Subcutaneous abdominal adipose tissue (tissue), 5 donors: ENCODE data around the gene SP3.

Experiments used
- H3K27ac ChIP-seq: one replicate; pipeline ENCODE4 v1.7.0; 2013; ENCODE audit warnings: low read depth, mild to moderate bottlenecking, inconsistent platforms, low read length, moderate library complexity
- H3K27me3 ChIP-seq, 5 donors: one replicate each; pipeline ENCODE4 v1.7.0; 2013; ENCODE audit warnings: low read length in 5 of 5, inconsistent platforms in 1 of 5; ENCODE audit not compliant: control insufficient read depth in 5 of 5, insufficient read depth in 4 of 5
- H3K36me3 ChIP-seq, 5 donors: one replicate each; pipeline ENCODE4 v1.7.0; 2013; ENCODE audit warnings: low read length in 5 of 5; ENCODE audit not compliant: control insufficient read depth in 5 of 5, insufficient read depth in 5 of 5
- H3K4me1 ChIP-seq, 5 donors: one replicate each; pipeline ENCODE4 v1.7.0; 2013; ENCODE audit warnings: low read length in 5 of 5, mild to moderate bottlenecking in 3 of 5, moderate library complexity in 1 of 5; ENCODE audit not compliant: control insufficient read depth in 5 of 5, insufficient read depth in 5 of 5
- H3K4me3 ChIP-seq, 5 donors: one replicate each; pipeline ENCODE4 v1.7.0; 2013; ENCODE audit warnings: low read length in 5 of 5, low read depth in 1 of 5
- H3K9ac ChIP-seq, 5 donors: one replicate each; pipeline ENCODE4 v1.7.0; 2013; ENCODE audit warnings: low read length in 5 of 5, mild to moderate bottlenecking in 4 of 5, moderate library complexity in 3 of 5
- H3K9me3 ChIP-seq, 5 donors: one replicate each; pipeline ENCODE4 v1.7.0; 2013; ENCODE audit warnings: low read length in 5 of 5; ENCODE audit not compliant: control insufficient read depth in 5 of 5
- donor health status: healthy.
- donor health status: healthy.
- donor health status: healthy.
- donor health status: healthy.
- donor health status: healthy.

The SP3 gene

GRCh38 chr2:173952267-173953046 is 12.7 kb downstream of the SP3 start:
- no peaks in the 10 kb centered on the region for H3K9me3 ChIP-seq
- peaks cover 0 to 46% (median 40%) of the 10 kb centered on the region in 5 donors for H3K4me1 ChIP-seq
- peaks cover 18 to 28% (median 25%) of the 10 kb centered on the region in 5 donors for H3K36me3 ChIP-seq

GRCh38 chr2:173948842-173949241 is 16.3 kb downstream of the SP3 start:
- Histone ChIP-seq H3K27me3 (no peaks in the 10 kb centered on the region), H3K4me3 (no peak overlapping the region), H3K27ac (no peak overlapping the region), H3K4me1 (peaks cover 0 to 37% (median 29%) of the 10 kb centered on the region in 5 donors), H3K36me3 (peaks cover 0 to 8% (median 7%) of the 10 kb centered on the region in 5 donors), H3K9ac (no peak overlapping the region), H3K9me3 (no peaks in the 10 kb centered on the region)

More at GRCh38 chr2:173952267-173953046, 12.7 kb downstream of the SP3 start:
- no peaks in the 10 kb centered on the region for H3K27me3 ChIP-seq
- no peak overlapping the region for H3K27ac ChIP-seq
- H3K9ac ChIP-seq: no peak overlapping the region
- H3K4me3 ChIP-seq: peak overlapping the region in 1 of 5 donors; percentile 22

DNA sequence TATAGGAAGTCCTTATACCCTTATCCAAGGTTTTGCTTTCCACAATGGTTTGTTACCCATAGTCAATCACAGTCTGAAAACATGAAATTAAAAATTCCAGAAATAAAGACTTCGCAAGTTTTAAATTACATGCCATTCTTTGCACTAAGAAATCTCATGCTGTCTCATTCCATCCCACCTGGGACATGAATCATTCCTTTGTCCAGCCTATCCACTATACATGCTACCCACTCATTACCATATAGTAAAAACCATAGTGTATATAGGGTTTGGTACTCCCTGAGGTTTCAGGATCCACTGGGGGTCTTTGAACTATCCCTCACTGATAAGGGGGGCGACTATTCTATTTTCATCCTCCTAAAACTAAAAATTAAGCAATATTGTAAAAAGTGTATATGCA is 17.0 kb downstream of the SP3 start:
- Histone ChIP-seq H3K36me3 (peaks cover 0 to 7% (median 5%) of the 10 kb centered on the region in 5 donors), H3K4me3 (no peak overlapping the region), H3K4me1 (peaks cover 0 to 36% (median 29%) of the 10 kb centered on the region in 5 donors), H3K27ac (no peak overlapping the region), H3K9me3 (no peaks in the 10 kb centered on the region), H3K9ac (no peak overlapping the region), H3K27me3 (no peaks in the 10 kb centered on the region)

DNA sequence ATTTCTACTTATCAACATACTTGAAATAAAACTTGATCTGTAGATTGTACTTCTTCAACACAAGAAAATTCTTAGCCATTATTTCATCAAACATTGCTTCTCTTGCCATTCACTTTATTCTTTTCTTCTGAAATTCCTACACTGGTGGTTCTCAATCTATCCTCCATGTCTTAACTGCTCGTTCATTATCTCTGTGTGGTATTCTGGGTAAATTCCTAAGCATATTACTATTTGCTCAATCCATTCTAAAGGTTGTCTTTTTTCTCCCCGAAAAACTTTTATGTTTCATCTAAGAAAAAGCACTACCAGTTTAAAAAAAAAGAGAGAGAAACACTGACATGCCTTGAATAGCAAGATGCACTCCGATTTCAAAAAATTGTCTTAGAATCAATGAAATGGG is 18.0 kb downstream of the SP3 start:
- no peaks in the 10 kb centered on the region for H3K36me3 ChIP-seq
- no peak overlapping the region for H3K9ac ChIP-seq
- peaks cover 0 to 42% (median 26%) of the 10 kb centered on the region in 5 donors for H3K4me1 ChIP-seq

DNA sequence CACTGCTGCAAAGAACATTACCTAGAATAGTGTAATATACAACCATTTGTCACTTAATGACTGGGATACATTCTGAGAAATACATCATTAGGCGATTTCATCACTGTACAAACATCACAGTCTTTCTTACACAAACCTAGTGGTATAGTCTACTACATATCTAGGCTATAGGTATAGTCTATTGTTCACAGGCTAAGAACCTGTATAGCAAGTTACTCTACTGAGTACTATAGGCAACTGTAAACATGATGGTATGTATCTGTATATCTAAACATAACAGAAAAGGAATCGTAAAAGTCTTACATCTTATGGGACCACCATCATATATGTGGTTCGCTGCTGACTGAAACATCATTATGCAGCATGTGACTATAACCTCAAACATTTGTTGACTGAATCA is 21.4 kb downstream of the SP3 start:
- Histone ChIP-seq H3K4me3 (no peak overlapping the region), H3K27me3 (no peaks in the 10 kb centered on the region), H3K4me1 (peaks cover 0 to 41% (median 29%) of the 10 kb centered on the region in 5 donors), H3K36me3 (no peaks in the 10 kb centered on the region), H3K9ac (no peak overlapping the region), H3K9me3 (no peaks in the 10 kb centered on the region), H3K27ac (no peak overlapping the region)

More for the DNA sequence above, 18.0 kb downstream of the SP3 start:
- no peak overlapping the region for H3K27ac ChIP-seq
- H3K9me3 ChIP-seq: no peaks in the 10 kb centered on the region
- H3K27me3 ChIP-seq: no peaks in the 10 kb centered on the region
- no peak overlapping the region for H3K4me3 ChIP-seq

- Histone ChIP-seq H3K9me3 (no peaks in the 10 kb centered on the region), H3K27ac (no peak overlapping the region), H3K4me1 (peaks cover 0 to 39% (median 30%) of the 10 kb centered on the region in 5 donors), H3K9ac (no peak overlapping the region), H3K36me3 (no peaks in the 10 kb centered on the region), H3K4me3 (no peak overlapping the region), H3K27me3 (no peaks in the 10 kb centered on the region)
Measured at GRCh38 chr2:173942861-173943523, 22.2 kb downstream of the SP3 start.

DNA sequence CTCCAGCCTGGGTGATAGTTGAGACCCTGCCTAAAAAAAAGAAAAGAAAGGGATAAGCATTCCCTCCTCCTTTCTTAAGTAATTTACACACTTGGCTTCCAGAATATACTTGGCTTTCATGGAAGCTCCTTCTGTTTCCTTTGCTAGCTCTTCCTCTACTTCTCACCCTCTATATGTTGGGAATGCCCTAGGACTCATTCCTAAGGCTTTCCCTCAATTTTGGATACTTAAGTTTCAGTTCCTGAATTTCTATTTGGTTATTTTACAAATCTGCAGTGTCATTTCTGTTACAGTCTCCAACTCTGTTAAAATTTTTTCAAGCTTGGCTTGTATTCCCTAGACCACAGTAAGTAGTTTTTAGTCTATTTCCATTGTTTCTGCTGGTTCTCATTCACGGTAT is 23.6 kb downstream of the SP3 start:
- H3K27me3 ChIP-seq: no peaks in the 10 kb centered on the region
- no peak overlapping the region for H3K27ac ChIP-seq
- H3K36me3 ChIP-seq: no peaks in the 10 kb centered on the region
- H3K9me3 ChIP-seq: no peaks in the 10 kb centered on the region
- peaks cover 1 to 45% (median 34%) of the 10 kb centered on the region in 5 donors for H3K4me1 ChIP-seq
- no peak overlapping the region for H3K9ac ChIP-seq
- H3K4me3 ChIP-seq: no peak overlapping the region

DNA sequence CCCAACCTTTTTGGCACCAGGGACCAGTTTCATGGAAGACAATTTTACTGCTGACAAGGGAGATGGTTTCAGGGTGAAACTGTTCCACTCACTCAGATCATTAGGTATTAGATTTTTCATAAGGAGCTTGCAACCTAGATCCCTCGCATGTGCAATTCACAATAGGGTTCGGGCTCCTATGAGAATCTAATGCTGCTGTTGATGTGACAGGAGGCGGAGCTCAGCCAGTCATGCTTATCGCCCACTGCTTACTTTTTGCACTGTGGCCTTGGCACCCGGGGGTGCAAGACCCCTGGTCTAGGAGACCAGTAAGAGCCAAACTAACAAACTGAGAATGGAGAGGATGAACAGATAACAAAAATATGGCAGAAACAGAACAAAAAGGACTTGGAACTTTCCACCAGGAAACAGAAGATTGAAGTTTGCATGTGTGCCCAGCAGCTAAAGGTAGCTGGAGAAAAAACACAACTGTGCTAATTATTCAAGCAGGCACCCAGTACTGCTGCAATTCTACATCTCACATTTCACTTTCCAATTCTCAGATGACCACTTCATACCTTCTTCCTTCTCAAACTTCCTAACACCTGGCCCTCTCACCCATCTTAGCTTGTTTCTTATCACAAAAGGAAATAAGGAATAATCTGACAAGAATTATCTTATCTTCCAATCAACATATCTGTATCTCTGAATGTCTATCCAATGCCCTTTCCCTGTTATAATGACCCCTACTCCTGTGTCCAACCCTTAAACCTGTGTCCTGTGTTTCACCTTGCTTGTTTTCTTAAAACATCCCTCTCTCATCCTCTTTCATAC is 24.8 kb downstream of the SP3 start:
- no peaks in the 10 kb centered on the region for H3K36me3 ChIP-seq
- no peaks in the 10 kb centered on the region for H3K9me3 ChIP-seq
- H3K9ac ChIP-seq: no peak overlapping the region
- H3K27me3 ChIP-seq: no peaks in the 10 kb centered on the region
- no peak overlapping the region for H3K4me3 ChIP-seq
- peaks cover 1 to 47% (median 43%) of the 10 kb centered on the region in 5 donors for H3K4me1 ChIP-seq
- H3K27ac ChIP-seq: no peak overlapping the region

DNA sequence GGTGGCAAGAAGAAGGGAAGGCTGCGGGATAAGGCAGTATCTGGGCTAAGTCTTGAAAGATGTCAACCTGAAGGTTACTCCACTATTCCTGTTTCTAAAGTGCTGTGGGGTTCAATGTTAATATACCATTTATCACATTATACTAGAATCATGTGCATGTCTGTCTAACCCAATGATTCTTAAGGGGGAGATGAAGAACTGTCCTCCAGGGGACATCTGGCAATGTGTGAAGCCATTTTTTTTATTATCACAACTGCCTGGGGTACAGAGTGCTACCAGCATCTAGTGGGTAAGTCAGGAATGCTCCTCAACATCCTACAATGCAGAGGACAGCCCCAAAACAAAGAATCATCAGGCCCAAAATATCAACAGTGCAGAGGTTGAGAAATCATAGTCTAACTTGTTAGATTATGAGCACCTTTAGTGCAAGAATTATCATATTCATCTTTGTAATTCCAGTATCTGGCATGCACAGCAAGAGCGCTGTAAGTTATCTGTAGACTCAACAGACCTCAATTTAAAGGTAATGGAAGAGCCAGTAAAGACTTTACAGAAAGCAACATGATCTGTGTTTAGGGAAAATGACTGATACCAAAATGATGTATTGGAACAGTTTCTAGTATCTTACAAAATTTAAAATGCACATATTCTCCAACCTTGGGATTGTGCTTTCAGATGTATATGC is 26.3 kb downstream of the SP3 start:
- H3K4me3 ChIP-seq: no peak overlapping the region
- no peaks in the 10 kb centered on the region for H3K27me3 ChIP-seq
- no peak overlapping the region for H3K9ac ChIP-seq
- H3K9me3 ChIP-seq: no peaks in the 10 kb centered on the region
- H3K36me3 ChIP-seq: no peaks in the 10 kb centered on the region
- H3K27ac ChIP-seq: no peak overlapping the region
- H3K4me1 ChIP-seq: peaks cover 1 to 50% (median 47%) of the 10 kb centered on the region in 5 donors
